NK-92 (cell line): Measurements from ENCODE around the gene SIGLEC1.

Experiments
- DNase-seq: peaks from one replicate; lab custom pipeline; 2025; ENCODE audit not compliant: unreplicated experiment; lab: John Stamatoyannopoulos, UW

SIGLEC1 gene

DNA sequence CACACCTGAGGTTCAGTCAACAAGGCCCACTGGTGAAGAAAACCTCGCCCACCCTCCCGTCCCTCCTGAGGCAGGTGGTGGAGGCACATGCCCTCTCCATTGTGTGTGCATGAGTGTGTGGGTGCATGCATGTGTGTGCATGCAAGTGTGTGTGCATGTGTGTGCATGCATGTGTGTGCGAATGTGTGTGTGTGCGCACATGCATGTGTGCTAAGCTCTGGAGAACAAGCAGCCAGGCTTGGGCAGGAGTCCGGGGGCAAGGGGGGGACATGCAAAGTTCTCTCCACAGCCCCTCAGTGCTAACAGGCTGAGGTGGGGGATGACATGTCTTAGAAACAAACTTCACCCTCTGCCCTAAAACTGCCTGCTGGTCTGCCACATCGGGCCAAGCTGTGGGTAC, 17.0 kb upstream of the SIGLEC1 start:
- DNase-seq, result no peak

DNA sequence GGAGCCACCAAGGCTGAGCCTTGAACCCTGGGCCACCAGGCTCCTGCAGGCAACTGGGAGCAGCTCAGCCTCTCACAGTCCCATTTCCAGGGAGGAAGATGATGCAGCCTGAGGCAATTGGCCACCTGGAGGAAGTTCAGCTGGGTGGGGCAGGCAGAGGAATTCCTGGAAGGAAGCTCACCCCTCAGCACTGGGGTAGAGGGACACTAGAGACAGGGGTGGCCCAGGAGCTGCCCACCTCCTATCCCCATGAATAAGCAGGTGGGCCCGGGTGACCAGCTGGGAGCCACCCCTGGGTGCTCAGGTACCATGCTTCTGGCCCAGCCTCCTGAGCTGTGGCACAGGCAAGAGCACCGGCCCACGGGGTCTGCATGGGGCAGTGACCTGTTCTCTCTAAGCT, 16.5 kb upstream of the SIGLEC1 start:
- no peak for DNase-seq

DNA sequence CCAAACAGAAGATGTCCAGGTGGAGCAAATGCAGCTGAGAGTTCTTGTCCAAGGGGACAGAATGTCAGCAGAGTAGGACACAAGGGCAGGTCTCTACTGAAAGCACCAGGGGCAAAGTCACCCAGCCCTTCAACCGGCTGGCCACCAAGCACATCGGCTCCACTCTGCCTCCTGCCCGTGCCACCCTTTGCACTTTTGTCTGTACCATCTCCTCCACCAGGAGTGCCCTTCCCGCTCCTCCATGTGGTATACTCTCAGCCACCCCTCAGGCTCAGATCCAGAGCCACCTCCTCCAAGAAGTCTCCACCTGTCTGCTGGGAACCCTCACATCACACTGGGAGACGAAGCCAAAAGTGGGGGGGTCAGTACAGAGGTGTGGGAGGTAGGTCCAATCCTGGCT, 16.0 kb upstream of the SIGLEC1 start:
- DNase-seq, result no peak

DNA sequence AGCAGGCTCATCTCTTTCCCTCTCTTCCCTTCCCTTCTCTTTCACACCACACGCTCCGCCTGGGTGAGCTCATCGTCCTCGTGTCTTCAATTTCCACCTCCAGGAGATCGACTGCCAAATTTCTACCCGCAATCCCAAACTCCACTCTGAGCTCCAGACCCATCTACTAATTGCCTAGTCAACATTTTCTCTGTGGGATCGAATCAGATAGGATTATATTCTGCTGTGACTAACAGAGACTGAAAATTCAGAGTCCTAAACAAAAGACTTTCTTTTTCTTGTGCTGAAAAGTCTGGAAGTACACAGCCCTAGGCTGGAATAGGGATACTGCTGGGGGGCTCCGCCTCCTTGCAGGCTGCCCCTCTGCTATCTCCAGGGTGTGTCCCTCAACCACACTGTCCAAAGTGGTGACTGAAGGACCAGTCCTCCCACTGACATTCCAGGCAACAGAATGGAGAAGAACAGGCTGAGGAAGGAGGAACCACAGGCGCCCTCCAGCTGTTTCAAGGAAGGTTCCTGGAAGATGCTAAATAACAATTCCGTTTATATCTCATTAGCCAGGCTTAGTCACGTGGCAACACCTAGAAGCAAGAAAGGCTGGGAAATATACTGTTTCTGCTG, 15.1 kb upstream of the SIGLEC1 start:
- no peak for DNase-seq

DNA sequence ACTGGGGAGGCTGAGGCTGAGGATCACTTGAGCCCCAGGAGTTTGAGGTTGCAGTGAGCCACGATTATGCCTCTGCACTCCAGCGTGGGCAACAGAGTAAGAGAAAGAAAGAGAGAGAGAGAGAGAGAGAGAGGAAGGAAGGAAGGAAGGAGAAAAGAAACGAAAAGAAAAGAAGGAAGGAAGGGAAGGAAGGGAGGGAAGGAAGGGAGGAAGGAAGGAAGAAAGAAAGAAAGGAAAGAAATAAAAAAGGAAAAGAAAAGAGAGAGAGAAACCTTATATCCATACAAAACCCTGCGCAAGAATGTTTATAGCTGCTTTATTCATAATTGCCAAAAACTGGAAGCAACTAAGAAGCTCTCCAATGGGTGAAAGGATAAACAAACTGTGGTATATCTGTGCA, 12.0 kb upstream of the SIGLEC1 start:
- no peak for DNase-seq

DNA sequence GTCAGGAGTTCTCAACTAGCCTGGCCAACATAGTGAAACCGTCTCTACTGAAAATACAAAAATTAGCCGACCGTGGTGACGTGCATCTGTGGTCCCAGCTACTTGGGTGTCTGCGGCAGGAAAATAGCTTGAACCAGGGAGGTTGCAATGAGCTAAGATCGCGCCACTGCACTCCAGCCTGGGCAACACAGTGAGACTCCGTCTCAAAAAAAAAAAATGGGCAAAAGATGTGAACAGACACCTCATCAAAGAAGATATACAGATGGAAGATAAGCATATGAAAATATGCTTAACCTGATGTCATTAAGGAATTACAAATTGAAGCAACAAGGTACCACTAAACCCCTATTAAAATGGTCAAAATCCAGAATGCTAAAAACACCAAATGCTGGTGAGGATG, 10.9 kb upstream of the SIGLEC1 start:
- DNase-seq, result no peak

DNA sequence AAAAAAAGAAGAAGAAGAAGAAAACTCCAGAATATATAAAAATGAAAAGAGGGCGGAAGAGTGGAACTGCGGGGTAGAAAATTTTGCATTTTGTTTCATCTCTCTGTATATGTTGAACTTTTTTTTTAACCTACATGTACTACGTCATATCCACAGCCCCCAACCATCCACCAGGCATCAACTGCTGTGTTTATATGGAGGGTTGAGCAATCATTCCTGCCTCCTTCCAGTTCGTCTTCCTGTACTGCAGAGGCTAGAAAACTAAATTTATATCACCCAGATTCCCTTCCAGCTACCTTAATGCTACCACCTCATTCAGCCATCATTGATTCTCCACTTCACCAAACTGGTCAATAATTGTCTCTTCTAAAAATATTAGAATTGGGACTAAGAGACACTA, 9.5 kb upstream of the SIGLEC1 start:
- no peak for DNase-seq

DNA sequence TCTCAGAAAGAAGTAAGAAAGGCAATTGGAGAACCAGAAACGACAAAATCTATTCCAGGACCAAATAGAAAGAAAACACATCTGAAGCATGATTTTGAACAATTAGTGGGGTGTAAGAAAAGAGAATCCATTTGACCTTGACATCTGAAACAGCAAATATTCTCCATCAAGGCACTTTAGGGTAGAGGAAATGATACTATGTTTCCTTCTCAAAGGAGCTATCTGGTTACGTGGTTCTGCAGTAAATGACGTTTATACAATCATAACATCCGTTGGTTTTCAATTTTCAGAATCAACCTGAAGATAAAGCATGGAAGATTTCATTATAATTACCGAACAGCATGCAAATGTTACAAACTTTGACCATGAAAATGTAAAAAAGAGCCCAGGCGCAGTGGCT, 8.2 kb upstream of the SIGLEC1 start:
- DNase-seq, result no peak

DNA sequence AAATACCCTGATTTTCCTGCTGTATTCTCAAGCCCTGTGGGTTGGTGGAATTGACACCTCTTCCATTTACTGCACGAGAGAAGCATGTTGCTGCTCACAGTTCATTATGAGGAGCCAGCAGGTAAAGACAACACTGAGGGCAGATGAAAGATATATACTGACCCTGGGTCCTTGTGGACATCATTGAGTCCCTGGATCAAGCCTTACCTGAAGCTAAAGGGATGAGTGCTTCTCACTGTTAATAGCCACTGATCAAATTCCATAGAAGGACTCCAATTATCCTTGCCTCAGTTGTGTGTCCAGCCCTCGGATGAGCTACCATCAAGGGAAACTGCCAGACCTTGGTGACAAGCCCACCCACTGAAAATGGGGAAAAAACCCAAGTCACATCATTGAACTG, 7.7 kb upstream of the SIGLEC1 start:
- DNase-seq, result no peak

DNA sequence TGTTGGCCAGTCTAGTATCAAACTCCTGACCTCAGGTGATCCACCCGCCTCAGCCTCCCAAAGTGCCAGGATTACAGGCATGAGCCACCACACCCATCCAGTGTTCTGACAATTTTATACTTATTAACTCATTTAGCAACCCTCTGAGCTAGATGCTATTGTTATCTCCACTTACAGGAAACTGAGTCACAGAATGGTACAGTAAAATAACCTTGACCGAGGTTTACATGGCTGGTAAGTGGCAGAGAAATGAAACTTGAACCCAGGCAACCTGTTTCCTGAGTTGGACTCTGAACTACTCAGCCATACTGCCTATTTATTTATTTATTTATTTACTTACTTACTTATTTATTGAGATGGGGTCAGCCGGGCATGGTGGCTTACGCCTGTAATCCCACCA, 6.6 kb upstream of the SIGLEC1 start:
- DNase-seq, result no peak

DNA sequence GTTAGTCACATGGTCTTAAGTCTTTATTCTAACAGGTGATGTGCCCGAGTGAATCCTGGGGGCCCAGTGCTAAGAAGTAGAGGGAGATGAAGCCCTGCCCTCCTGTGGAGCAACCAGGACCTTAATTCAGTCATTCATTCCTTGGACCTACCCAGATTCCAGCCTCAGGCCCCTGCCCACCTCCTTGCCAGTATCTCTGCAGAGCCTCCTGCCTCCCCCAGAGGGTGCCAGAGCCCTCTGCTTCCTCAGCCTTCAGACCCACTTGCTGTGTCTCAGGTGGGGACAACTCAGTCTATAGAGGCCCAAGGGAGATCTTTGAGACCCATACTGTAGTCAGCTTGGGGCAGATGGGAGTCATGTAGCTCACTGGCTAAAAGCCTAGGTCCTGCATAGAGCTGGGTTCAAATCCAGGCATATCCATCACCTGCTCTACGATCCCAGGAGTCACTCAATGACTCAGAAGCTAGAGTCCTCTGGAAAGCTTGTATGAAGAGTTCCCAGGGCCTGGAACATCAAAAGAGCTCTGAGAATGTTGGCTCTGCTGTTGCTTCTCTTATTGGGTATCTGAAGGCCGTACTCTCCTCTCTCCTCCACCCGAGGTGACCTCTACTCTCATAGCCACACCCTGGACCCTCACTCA, 3.9 kb upstream of the SIGLEC1 start:
- DNase-seq, result no peak

DNA sequence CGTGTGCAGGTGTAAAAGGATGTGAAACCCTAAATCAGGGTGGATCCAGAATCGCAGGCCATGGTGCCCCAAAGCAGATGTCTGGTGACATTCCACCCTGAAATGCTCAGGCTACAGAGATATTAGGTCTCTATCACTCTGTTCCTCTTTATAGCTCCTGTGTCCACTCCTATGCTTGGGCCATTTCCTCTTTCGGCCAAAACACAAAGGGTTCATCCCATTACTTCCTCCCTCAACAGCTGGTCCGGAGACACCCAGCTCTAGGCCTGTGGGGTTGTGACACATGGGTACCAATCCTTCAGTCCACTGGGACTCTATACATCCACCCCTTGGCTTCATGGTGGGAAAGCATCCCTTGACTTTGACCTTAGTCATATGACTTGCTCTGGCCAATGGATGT, 1.7 kb upstream of the SIGLEC1 start:
- no peak for DNase-seq

DNA sequence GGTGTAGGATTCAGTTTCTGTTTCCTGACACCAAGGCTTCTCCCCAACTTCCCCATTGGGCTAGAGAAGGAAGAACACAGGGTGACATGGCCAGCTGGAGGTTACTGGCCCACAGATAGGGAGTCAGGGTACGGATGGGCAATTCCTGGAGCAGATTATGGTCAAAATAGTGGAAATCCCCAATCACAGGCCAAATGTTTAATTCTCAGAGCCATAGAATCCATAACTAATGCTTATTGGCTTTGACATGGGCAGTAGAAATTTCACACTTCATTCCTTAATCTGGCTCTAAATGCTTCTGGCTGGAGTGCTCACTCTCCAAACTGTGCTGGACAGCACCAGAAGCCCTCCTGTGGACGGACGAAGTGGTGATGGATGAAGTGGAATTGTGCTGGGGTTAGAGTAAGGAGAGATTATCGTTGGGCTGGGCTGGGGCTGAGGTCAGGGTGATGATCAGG, 887 bp downstream of the SIGLEC1 start:
- DNase-seq, result no peak

DNA sequence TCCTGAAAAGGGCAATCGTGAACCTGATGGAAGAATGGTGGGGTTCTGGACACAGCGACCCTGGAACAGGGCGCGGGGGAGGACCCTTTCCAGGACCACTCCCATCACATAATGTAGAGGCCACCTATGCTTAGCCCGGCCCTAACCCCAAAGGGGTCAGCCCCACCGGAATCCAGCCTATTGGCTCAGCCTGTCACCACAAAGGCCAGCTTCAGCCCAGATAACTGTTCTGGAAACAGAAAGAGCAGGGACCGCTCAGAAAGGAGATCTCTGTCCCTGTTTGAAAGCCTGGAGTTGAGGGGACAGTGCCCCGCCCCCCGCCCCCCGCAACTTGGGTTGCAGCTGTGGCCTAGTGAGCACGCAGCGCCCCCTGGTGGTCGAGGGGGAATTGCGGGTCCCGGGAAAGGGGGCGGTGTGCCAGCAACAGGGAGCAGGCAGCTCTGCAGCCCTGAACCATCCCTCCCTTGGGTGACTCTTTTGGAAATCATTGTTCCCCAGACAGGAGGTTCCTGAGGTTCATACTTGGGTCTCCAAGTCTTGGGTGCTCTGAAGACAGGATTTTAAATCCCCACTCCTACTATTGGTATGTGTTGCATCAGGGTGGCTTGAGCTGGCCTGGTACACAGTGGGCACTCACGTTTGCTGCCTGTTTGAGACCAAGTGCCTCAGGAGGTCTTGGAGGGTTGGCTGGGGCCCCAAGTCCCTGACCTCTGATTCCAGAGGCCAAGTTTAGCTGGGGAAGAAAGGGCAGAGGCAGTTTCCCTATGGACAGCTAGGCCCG, 1.5 kb downstream of the SIGLEC1 start:
- DNase-seq, result no peak

DNA sequence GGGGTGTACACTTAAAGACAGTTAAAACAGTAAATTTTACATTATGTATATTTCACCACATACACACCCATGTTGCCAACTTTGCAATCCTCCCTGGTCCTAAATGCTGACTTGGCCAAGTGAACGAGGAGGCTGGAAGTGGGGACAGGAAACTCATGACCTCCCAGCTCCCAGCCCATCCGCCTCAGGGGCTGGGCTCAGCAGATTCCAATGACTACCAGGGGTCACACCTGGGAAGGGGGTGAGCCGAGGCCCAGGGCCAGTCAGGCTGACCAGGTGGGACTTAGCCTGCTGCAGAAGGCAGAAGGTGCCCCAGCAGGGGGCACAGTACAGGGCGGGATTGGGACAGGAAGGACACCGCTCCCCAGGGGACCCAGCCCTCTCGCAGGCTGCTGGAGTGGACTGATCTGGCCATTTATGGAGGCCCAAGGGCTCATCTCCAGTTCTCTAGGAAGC, 2.4 kb downstream of the SIGLEC1 start:
- no peak for DNase-seq

DNA sequence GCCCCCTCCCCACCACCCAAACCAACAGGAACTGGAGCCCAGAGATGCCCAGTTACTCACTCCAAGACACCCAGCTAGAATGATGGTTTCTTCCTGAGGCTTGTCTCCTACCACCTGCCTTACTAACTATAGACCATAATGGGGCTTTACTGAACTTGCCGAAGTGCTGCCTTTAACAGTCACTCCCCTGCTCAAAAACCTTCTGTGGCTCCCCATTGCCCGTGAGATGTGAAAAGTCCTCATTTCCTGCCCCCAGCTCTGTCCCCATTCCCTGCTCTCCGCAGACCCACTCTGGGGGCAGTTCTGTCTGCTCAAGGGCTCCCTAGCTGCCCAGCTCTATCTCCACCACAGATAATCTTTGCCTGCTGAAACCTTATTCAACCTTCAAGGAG, 4.9 kb downstream of the SIGLEC1 start:
- no peak for DNase-seq

DNA sequence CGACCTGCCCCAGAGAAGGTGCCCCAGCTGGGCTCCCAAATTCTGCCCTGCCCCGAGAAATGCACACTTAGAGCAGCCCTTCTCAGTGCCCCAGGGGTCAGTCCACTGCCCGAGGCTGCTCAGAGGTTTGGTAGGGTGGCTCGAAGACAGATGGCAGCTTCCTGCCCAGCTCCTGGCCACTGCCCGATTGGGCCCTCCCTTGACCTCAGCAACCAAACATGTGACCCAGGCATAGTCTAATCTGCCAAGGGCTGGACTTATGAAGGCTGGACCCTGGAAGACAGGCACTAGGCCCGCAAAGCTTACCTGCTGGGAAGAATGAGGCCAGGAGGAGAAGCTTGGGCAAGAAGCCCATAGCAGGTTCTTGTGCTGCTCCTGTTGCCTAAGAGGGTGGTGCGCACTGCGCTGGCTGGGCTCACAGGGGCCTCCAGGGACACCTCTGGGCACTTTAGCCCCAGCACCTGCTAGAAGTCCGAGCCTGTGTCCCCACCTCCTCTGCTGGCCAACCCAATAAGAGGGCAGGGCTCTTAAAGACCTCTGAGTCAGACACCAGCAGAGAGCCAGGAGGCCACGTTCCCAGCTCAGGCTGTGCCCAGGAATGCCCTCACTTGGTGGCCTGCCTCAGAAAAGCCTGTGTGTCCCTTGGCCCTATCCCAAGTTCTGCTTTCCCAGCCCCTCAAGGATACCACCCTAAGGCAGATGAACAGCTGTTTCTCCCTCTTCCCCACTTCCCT, 5.5 kb downstream of the SIGLEC1 start:
- DNase-seq, result no peak

DNA sequence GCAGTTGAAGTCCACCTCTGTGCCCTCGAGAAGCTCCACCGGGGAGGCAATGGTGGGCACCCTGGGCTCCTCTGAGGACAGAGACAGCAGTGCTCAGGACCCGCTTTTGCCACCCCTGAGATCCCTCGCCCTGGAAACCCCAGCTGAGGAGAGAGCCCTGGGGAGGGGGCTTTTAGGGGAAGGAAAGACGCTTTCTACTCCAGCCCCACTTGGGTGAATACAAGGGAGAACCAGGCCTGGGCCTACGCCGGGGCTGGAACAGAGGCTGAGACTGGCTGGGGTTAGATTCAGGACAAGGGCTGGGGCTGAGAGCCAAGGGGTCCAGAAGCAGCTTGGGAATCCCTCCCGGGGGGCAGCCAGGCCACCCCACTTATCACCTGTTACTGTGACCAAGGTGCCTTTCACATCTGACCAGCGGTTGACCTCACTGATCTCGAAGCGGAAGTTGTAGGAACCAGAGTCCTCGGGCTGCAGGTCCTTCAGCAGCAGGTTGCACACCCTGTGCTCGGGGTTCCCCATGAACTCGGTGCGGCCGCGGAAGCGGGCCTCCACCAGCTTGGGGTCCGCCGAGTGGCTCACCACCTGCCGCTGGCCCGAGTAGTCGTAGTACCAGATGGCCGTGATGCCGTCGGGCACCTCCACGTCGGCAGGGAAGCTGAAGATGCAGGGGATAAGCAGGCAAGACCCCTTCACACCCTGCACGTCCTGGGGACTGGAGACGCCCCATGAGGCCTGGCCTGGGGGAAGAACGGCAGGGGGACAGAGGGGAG, 6.2 kb downstream of the SIGLEC1 start:
- DNase-seq, result no peak

DNA sequence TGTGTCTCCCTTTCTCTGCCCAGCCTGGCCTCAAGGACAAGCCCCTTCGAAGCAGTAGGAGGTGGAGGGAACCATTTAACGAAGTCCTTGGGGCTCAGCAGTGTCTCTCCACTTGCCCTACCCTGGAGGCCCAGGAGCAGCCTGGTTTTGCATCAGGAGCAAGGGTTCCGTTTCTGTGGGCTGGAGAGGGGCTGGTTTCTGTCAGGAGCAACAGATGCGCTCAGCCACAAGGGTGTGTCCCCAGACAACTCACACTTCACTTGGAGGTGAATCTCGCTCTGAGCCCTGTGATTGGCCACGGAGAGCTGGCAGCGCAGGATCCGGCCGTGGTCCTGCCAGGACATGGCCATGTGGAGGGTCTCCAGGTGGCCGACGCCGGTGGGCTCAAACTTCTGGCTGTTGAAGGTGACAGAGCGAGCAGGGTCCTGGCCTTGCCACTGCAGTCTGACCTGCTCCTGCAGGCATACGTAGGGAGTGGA, 6.9 kb downstream of the SIGLEC1 start:
- DNase-seq, result no peak

DNA sequence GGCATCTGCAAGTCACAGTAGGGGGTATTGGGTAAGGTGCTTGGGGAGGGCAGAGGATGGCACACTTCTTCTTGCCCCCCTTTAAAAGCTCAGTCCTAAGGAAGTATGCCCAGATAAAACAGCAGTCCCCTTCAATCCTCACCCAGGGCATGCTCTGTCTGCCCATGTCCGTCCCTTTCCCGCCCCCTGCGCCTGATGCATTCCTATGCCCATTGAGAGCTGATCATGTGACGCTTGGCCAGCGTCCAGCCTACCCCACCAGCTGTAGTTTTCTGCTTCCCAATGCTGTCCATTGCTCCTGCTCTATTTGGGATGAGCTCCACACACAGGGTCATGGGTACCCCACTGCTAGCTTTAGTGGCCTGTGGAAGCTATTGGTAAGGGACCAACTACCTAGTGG, 8.3 kb downstream of the SIGLEC1 start:
- no peak for DNase-seq
